GM19043 (cell line): ENCODE results near the gene HEG1.

Experiments used
- ATAC-seq: cut with Tn5 transposase; IDR thresholded peaks from one replicate; pipeline ENCODE4 v1.9.1; 2021; ENCODE audit warnings: low read depth; ENCODE audit not compliant: unreplicated experiment

HEG1 gene

GRCh38 chr3:124993466-124993865 is 62.3 kb downstream of the HEG1 start:
- no peak for ATAC-seq

GRCh38 chr3:124992041-124992440 is 63.8 kb downstream of the HEG1 start:
- ATAC-seq, result no peak

GRCh38 chr3:124986192-124987143 is 69.3 kb downstream of the HEG1 start:
- ATAC-seq, result no peak

GRCh38 chr3:124985349-124985748 is 70.4 kb downstream of the HEG1 start:
- no peak for ATAC-seq

GRCh38 chr3:124984754-124985153 is 71.0 kb downstream of the HEG1 start:
- no peak for ATAC-seq

GRCh38 chr3:124982855-124983254 is 72.9 kb downstream of the HEG1 start:
- ATAC-seq, result no peak

GRCh38 chr3:124981472-124981871 is 74.3 kb downstream of the HEG1 start:
- ATAC-seq, result no peak

- ATAC-seq, result no peak
Observed at GRCh38 chr3:124978627-124979026, 77.2 kb downstream of the HEG1 start.

- ATAC-seq, result no peak
Observed at GRCh38 chr3:124976383-124976782, 79.4 kb downstream of the HEG1 start.

- ATAC-seq, result no peak
Observed at GRCh38 chr3:124974691-124975090, 81.1 kb downstream of the HEG1 start.

GRCh38 chr3:124973290-124973689 is 82.5 kb downstream of the HEG1 start:
- no peak for ATAC-seq

- ATAC-seq, result no peak
Observed at GRCh38 chr3:124972457-124972856, 83.3 kb downstream of the HEG1 start.

GRCh38 chr3:124969963-124970722 is 85.7 kb downstream of the HEG1 start:
- ATAC-seq, result no peak

GRCh38 chr3:124969190-124969589 is 86.6 kb downstream of the HEG1 start:
- ATAC-seq, result no peak

GRCh38 chr3:124967964-124968363 is 87.8 kb downstream of the HEG1 start:
- ATAC-seq, result no peak

- ATAC-seq, result no peak
Observed at GRCh38 chr3:124966521-124967445, 89.0 kb downstream of the HEG1 start.

- no peak for ATAC-seq
Observed at GRCh38 chr3:124965413-124965812, 90.4 kb downstream of the HEG1 start.

- no peak for ATAC-seq
Observed at GRCh38 chr3:124964387-124964786, 91.4 kb downstream of the HEG1 start.

GRCh38 chr3:124963755-124964154 is 92.0 kb downstream of the HEG1 start:
- ATAC-seq, result no peak

- ATAC-seq, result no peak
Observed at GRCh38 chr3:124962403-124962940, 93.3 kb downstream of the HEG1 start.
